BLaER1 (cell line): ENCODE measurements around the gene GRK3.
"Not testable (repeated sequence)": the region's sequence is repeated elsewhere in the genome, so short reads cannot be mapped to it uniquely, and the experiment has no call there.

Experiments
- H3K27ac ChIP-seq: shearing (Covaris generic); formaldehyde crosslinking; 2 replicates; pipeline ENCODE4 v1.8.1; 2022
- H3K27me3 ChIP-seq: shearing (Covaris generic); formaldehyde crosslinking; 2 replicates; pipeline ENCODE4 v1.8.1; 2022
- H3K36me3 ChIP-seq: shearing (Covaris generic); formaldehyde crosslinking; 2 replicates; pipeline ENCODE4 v1.8.1; 2022
- H3K4me1 ChIP-seq: shearing (Covaris generic); formaldehyde crosslinking; 2 replicates; pipeline ENCODE4 v1.8.1; 2022
- H3K4me2 ChIP-seq: shearing (Covaris generic); formaldehyde crosslinking; 2 replicates; pipeline ENCODE4 v1.8.1; 2022
- H3K4me3 ChIP-seq: shearing (Covaris generic); formaldehyde crosslinking; 2 replicates; pipeline ENCODE4 v1.8.1; 2022
- H3K9ac ChIP-seq: shearing (Covaris generic); formaldehyde crosslinking; 2 replicates; pipeline ENCODE4 v1.8.1; 2022
- H3K9me3 ChIP-seq: shearing (Covaris generic); formaldehyde crosslinking; 2 replicates; pipeline ENCODE4 v1.8.1; 2022
- H4K20me1 ChIP-seq: shearing (Covaris generic); formaldehyde crosslinking; 2 replicates; pipeline ENCODE4 v1.8.1; 2022
- Cebpa-rat ChIP-seq: shearing (Covaris generic); IDR thresholded peaks from 2 replicates; pipeline ENCODE4 v1.8.1; 2022

GRK3 gene

DNA sequence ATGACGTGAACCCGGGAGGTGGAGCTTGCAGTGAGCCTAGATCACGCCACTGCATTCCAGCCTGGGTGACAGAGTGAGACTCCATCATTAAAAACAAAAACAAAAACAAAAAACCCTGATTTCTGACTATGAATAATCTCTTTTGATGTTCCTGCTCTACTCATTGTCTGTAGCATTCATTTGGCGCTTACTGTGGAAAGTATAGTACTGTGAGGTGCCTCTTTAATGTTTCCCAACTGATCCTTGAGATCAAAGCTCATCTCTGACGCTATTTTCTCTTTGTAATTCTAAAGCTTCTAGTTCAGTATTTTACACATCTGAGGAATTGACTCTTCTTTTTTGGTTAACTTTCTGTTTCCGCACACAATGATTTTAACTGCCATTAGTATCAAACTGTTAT lies 60.0 kb downstream of the GRK3 start:
- no peaks in the 10 kb centered on the region for H3K9me3 ChIP-seq
- no peak overlapping the region for H3K9ac ChIP-seq
- H4K20me1 ChIP-seq, result peaks cover 85% of the 10 kb centered on the region
- H3K4me2 ChIP-seq, result no peak overlapping the region
- H3K36me3 ChIP-seq, result peaks cover 31% of the 10 kb centered on the region
- no peak overlapping the region for H3K27ac ChIP-seq
- no peaks in the 10 kb centered on the region for H3K27me3 ChIP-seq
- H3K4me1 ChIP-seq, result peaks cover 23% of the 10 kb centered on the region
- H3K4me3 ChIP-seq, result no peak overlapping the region
- no peak for TF ChIP-seq Cebpa-rat

DNA sequence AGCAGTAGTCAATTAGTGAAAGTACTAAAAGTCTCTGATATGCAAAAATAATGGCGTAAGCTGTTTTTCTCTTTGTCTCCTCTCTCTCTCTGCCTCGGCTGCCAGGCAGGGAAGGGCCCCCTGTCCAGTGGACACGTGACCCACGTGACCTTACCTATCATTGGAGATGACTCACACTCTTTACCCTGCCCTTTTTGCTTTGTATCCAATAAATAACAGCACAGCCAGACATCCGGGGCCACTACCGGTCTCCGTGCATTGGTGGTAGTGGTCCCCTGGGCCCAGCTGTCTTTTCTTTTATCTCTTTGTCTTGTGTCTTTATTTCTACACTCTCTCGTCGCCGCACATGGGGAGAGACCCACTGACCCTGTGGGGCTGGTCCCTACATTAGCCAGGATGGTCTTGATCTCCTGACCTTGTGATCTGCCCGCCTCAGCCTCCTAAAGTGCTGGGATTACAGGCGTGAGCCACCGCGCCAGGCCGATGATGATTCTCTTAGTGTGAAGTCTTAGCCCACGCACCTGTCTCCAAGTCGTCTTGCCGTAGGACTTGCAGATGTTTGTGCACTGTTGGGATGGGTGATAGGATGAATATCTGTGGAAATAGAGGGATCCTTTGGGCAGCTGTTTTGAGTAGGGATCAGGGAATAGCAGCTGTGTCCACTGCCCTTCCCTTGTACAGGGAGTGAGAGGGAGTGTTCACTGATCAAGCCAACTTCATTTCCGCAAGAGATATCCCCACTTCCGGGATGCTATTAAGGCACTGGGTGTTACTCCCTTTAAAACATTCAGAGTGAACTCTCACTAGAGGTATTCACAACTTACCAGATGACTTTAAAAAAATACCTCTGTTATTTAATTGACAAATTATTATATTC lies 61.5 kb downstream of the GRK3 start:
- peaks cover 90% of the 10 kb centered on the region for H4K20me1 ChIP-seq

DNA sequence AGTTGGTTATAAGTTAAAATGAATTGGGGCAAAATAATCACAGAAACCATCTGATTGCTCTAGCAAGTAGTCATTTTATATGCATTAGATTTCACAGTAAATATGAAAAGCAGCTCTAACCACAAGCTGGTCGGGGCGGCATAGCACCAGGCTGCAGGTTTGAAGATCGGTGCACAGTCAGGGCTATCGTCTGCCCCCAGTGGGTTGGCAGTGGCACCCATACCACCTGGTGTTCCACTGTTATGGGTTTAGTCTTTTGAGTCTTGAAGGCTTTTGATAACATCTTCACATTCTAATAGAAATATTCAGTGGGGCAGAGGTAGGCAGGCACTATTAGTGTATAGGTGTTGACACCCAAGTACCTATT lies 62.1 kb downstream of the GRK3 start:
- Histone ChIP-seq H3K27ac (no peak overlapping the region), H3K4me3 (no peak overlapping the region), H3K36me3 (peaks cover 24% of the 10 kb centered on the region), H3K27me3 (no peaks in the 10 kb centered on the region), H3K4me1 (peaks cover 23% of the 10 kb centered on the region), H3K4me2 (peak overlapping the region; percentile 65), H3K9me3 (no peaks in the 10 kb centered on the region), H3K9ac (no peak overlapping the region), H4K20me1 (peaks cover 90% of the 10 kb centered on the region)
- no peak for TF ChIP-seq Cebpa-rat

More for the DNA sequence above, 61.5 kb downstream of the GRK3 start:
- not testable (repeated sequence) for H3K9me3 ChIP-seq, H3K27ac ChIP-seq, H3K9ac ChIP-seq, H3K27me3 ChIP-seq, H3K4me3 ChIP-seq
- peaks cover 23% of the 10 kb centered on the region for H3K4me1 ChIP-seq
- H3K4me2 ChIP-seq, result peak overlapping the region; percentile 65; the same call in 1 of the 2 replicates
- peaks cover 24% of the 10 kb centered on the region for H3K36me3 ChIP-seq

DNA sequence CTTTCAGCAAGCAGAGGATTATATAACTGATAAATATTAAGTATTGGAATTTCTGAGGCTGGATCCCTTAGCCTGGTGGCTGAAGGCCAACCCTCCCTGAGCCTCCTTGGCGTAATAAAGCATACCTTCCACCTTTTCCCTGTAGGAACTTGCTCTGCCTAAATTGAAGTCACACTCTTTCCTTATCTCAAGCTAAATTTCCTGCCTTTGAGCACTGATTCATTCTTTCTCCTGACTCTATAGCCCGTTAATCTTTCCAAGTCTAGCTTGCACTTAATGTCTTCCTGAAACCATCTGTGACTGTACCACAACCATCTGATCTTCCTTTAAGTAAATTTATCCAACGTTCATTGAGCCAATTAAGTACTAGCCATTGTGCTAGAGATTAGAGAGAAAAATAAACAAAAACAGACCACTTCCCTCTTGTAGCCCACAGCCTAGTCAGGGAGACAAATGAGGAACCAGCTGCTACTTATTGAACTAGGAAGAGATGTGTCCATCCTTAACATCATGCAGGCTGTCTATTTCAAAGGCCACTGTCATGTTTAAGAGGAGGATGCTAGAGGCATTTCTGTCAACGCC lies 62.9 kb downstream of the GRK3 start:
- H4K20me1 ChIP-seq, result peaks cover 90% of the 10 kb centered on the region
- no peaks in the 10 kb centered on the region for H3K9me3 ChIP-seq
- peak overlapping the region; percentile 43; the same call in 1 of the 2 replicates for H3K27ac ChIP-seq
- peaks cover 23% of the 10 kb centered on the region for H3K4me1 ChIP-seq
- H3K4me2 ChIP-seq, result peak overlapping the region; percentile 65
- peaks cover 19% of the 10 kb centered on the region for H3K36me3 ChIP-seq
- no peak for TF ChIP-seq Cebpa-rat
- H3K27me3 ChIP-seq, result no peaks in the 10 kb centered on the region
- H3K9ac ChIP-seq, result no peak overlapping the region
- H3K4me3 ChIP-seq, result no peak overlapping the region

DNA sequence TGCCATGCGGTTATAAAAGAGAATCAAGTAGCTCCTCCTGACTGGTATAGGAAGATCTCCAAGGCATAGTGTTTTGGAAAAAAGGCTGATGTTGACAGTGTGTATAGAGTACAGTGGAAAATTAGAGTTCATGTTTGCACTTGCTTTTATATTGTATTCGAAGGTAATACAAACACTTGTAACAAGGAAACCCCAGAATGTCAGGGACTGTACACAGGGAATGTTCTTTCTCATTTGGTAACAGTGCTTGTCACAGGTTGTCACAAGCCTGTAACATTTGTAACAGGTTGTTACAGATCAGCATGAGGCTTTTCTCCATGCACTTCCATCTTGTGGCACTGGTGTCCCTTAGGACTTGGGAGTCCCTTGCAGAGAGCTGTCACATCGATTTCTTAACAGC lies 64.0 kb downstream of the GRK3 start:
- peaks cover 8% of the 10 kb centered on the region for H3K36me3 ChIP-seq
- no peak for TF ChIP-seq Cebpa-rat
- H3K9me3 ChIP-seq, result no peaks in the 10 kb centered on the region
- no peak overlapping the region for H3K4me3 ChIP-seq
- H3K27me3 ChIP-seq, result no peaks in the 10 kb centered on the region
- H4K20me1 ChIP-seq, result peaks cover 87% of the 10 kb centered on the region
- H3K27ac ChIP-seq, result no peak overlapping the region
- H3K9ac ChIP-seq, result no peak overlapping the region
- no peak overlapping the region for H3K4me2 ChIP-seq
- peaks cover 23% of the 10 kb centered on the region for H3K4me1 ChIP-seq

DNA sequence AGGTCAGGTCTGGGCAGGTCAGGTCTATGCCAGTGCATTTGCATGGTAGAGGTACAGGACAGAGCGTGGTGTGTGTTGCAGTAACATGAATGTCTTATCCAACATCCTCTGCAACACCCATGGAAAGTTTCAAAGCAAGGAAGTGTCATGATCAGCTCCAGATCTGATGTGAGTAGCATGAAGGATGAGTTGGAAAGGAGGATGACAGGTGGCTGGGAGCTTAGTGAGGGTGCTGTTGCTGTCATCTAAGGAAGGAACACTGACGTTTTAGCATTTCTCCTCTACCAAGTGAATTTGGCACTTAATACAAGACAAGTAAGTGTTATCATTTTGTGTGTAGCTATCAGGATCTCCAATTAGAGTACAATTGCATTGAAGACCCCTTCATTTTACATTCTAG lies 65.1 kb downstream of the GRK3 start:
- Histone ChIP-seq H3K27ac (no peak overlapping the region), H4K20me1 (peaks cover 88% of the 10 kb centered on the region), H3K4me2 (no peak overlapping the region), H3K4me3 (no peak overlapping the region), H3K36me3 (no peaks in the 10 kb centered on the region), H3K4me1 (peaks cover 23% of the 10 kb centered on the region), H3K9me3 (no peaks in the 10 kb centered on the region), H3K9ac (no peak overlapping the region), H3K27me3 (no peaks in the 10 kb centered on the region)
- no peak for TF ChIP-seq Cebpa-rat

DNA sequence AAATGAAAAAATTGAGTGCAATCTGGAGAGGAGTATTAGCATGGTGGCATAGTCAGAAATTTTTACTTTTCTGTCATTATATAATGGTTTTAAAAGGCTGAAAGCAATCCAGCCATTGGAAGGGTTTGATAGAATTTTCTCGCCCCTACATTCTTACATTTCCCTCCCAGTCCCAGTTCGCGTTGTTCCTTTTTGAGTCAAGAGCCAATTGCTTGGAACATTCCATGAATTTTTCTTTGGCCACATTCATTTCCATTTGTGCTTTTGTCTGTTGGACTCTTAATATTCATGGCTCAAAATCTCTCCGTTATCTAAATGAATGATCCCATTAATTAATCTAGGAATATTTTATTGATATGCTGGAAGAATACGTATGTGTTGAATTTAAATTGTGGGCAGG lies 66.0 kb downstream of the GRK3 start:
- Histone ChIP-seq H3K9me3 (no peaks in the 10 kb centered on the region), H4K20me1 (peaks cover 93% of the 10 kb centered on the region), H3K4me1 (peaks cover 23% of the 10 kb centered on the region), H3K4me2 (no peak overlapping the region), H3K4me3 (no peak overlapping the region), H3K27ac (no peak overlapping the region), H3K36me3 (no peaks in the 10 kb centered on the region), H3K27me3 (no peaks in the 10 kb centered on the region), H3K9ac (no peak overlapping the region)
- no peak for TF ChIP-seq Cebpa-rat

DNA sequence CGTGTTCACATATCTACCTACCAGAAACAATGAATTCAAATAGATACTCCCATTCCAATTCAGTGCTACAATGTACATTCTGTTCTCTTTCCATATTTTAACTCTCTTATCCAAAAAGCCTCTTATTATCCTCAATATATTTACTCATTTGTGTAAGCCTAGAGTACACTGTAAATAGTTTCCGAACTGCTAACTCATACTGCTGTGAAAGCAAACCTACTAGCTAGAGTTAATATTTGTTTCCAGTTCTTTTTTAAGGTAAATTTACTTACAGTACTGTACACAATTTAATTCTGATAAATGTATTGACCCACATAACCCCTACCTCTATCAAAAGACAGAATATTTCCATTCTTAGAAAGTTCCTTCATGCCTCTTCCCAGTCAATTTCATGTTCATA lies 71.8 kb downstream of the GRK3 start:
- H3K27ac ChIP-seq, result no peak overlapping the region
- no peaks in the 10 kb centered on the region for H3K4me1 ChIP-seq
- H3K4me2 ChIP-seq, result no peak overlapping the region
- H3K36me3 ChIP-seq, result peaks cover 22% of the 10 kb centered on the region
- H3K27me3 ChIP-seq, result no peaks in the 10 kb centered on the region
- no peak for TF ChIP-seq Cebpa-rat
- H4K20me1 ChIP-seq, result peaks cover 52% of the 10 kb centered on the region
- no peak overlapping the region for H3K4me3 ChIP-seq
- peaks cover 21% of the 10 kb centered on the region for H3K9me3 ChIP-seq
- H3K9ac ChIP-seq, result no peak overlapping the region

DNA sequence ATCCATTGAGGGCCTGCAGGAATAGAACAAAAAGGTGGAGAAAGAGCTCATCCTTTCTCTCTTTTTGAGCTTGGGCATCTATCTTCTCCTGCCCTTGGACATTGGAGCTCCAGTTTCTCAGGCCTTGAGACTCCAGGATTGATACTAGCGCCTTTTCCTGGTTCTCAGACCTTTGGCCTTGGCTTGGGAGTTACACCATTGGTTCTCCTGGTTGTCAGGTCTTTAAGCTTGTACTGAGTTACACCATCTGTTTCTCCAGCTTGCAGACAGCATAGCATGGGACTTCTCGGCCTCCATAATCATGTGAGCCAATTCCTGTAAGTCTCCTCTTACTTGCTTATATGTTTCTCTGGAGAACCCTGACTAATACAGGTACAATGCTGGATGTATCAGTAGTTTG lies 72.6 kb downstream of the GRK3 start:
- no peak for TF ChIP-seq Cebpa-rat
- no peaks in the 10 kb centered on the region for H3K4me1 ChIP-seq
- no peaks in the 10 kb centered on the region for H3K27me3 ChIP-seq
- H3K9ac ChIP-seq, result no peak overlapping the region
- no peak overlapping the region for H3K4me3 ChIP-seq
- no peak overlapping the region for H3K27ac ChIP-seq
- no peak overlapping the region for H3K4me2 ChIP-seq
- peaks cover 21% of the 10 kb centered on the region for H3K9me3 ChIP-seq
- peaks cover 45% of the 10 kb centered on the region for H4K20me1 ChIP-seq
- H3K36me3 ChIP-seq, result peaks cover 29% of the 10 kb centered on the region

DNA sequence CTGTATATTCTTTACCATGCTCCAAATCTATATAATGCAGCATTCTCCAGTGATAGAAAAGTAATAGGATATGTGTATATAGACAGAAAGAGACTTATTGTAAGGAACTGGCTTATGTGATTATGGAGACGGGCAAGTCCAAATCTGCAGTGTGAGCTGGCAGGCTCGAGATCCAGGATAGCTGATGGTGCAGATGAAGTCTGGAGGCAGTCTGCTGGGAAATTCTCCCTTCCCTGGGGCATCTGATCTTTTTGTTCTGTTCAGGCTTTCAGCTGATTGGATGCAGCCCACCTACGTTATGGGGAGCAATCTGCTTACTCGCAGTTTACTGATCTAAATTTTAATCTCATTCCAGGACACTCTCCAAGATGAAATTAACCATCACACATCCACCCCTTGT lies 73.2 kb downstream of the GRK3 start:
- Histone ChIP-seq H3K9ac (no peak overlapping the region), H3K9me3 (peaks cover 21% of the 10 kb centered on the region), H3K36me3 (peaks cover 30% of the 10 kb centered on the region), H3K27me3 (no peaks in the 10 kb centered on the region), H4K20me1 (peaks cover 38% of the 10 kb centered on the region), H3K27ac (no peak overlapping the region), H3K4me3 (no peak overlapping the region), H3K4me1 (0 out of 2 replicates have a peak, but pooled peaks cover under 1% of the 10 kb centered on the region), H3K4me2 (no peak overlapping the region)
- no peak for TF ChIP-seq Cebpa-rat
